GM21367 (cell line): Measurements from ENCODE around the gene LDB1.

Source experiments
- ATAC-seq: cut with Tn5 transposase; IDR thresholded peaks from one replicate; pipeline ENCODE4 v1.9.1; 2021; ENCODE audit not compliant: unreplicated experiment

Gene LDB1

DNA sequence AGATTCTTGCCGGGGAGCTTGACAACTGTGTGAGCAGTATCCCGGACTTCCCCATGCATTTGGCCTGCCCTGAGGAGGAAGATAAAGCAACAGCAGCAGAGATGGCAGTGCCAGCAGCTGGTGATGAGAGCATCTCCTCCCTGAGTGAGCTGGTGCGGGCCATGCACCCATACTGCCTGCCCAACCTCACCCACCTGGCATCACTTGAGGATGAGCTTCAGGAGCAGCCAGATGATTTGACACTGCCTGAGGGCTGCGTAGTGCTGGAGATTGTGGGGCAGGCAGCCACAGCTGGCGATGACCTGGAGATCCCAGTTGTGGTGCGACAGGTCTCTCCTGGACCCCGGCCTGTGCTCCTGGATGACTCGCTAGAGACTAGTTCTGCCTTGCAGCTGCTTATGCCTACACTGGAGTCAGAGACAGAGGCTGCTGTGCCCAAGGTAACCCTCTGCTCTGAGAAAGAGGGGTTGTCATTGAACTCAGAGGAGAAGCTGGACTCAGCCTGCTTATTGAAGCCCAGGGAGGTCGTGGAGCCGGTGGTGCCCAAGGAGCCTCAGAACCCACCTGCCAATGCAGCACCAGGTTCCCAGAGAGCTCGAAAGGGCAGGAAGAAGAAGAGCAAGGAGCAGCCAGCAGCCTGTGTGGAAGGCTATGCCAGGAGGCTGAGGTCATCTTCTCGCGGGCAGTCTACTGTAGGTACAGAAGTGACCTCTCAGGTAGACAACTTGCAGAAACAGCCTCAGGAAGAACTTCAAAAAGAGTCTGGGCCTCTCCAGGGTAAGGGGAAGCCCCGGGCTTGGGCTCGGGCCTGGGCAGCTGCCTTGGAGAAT lies 19.3 kb upstream of the LDB1 start:
- no peak for ATAC-seq

DNA sequence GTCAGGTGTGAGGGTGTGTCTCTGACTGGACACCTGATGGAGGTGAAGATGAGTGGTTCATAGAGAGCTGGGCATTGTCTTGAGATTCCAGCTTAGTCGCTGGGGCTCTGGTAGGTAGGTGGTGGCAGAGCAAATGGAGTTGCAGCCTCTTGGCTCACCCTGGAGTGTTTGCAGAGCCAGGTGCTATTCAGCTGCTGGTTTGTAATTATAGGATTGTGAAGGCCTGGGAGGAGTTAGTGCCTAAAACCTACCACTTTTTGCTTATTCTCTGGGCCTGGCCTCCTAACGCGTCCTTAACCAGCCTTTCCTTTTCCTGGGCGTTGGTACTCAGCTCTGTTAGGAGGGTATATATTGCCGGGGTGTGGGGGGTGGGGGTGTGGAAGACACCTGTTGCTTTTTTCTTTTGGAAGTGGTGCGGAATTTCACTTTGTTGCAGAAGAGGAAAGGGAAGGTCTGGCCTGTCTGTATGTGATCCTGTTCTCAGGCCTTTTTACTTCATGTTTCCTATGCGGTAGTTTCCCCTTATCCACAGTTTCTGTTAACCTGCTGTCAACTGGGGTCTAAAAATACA lies 15.9 kb upstream of the LDB1 start:
- no peak for ATAC-seq

DNA sequence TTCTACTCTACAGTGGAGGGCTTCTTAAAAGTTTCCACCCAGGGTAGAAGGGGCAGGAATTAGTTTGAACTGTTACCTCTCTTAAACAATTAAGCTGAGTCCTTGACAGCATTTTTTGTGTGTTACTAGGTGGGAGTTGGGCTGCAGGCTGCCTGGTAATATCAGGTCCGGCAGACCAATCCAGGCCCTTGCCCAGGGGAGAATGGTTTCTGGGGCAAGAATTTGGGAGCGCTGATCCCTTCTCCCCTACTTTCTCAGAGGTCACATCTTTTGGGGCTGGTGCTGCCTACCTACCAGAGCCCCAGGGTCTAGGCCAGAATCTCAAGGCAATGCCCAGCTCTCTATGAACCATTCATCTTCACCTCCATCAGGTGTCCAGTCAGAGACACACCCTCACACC lies 14.2 kb upstream of the LDB1 start:
- ATAC-seq, result no peak

DNA sequence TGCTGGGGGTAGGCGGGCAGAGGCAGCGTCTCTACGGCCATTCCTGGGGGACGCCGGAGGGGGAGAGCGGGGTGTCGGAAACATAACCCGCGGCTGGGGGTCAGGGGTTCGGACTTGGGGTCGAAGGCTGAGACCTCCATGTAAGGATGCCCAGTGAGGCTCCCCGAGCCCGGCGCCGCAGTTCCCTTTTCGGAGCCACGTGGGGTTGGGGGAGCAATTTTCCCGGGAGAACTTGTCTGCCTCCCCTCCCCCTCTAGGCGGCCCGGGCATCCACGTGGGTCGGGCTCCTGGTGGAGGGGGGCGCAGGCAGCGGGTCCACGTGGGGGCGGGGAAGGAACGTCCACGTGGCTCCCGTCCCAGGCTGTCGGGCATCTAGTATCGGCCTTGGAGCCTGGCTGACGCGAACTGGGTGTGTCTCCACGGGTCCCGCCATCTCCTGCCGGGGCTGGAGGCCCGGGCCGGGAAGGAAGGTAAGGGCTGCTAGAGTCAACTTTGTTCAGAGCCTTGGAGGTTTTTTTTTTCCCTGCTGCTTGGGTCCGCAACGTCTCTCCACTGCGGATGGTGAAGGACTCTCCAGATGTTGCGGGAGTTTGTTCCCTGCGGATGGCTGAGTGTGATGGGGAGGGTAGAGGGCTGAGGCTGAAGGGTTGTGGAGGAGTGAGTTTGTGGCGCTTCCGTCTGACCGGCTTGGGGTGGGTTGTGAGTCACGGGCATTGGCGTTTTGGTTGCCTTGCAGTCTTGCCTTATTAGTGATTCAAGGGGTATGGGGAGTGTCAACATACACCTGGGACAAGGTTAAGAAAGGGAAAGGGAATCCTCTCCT lies 13.4 kb upstream of the LDB1 start:
- ATAC-seq, result no peak

- ATAC-seq, result peak; percentile 81
Observed at GRCh38 chr10:102132563-102133372, 12.6 kb upstream of the LDB1 start, which contains the start of gene PPRC1. PPRC1 (plus strand) TSS chr10:102133040; CDS start chr10:102133069, 29 bp downstream.

DNA sequence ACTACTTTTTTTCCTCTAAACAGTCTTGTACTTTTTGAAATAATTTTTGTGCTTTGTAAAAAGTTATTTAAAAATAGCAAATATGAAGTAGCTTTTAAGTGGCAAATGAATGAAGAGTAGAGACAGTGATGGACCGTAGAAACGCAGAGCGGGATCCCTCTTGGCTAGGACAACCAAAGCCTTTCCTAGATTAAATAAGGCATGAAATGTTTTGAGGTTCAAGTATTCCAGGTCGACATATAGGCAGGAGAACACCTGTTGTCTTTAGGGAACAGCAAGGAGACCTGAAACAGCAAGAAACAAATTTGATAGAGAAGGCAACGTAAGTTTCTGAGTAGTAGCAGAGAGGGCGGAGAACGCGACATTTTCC lies 12.0 kb upstream of the LDB1 start:
- no peak for ATAC-seq

GRCh38 chr10:102131286-102132170 lies 11.4 kb upstream of the LDB1 start:
- ATAC-seq, result no peak

DNA sequence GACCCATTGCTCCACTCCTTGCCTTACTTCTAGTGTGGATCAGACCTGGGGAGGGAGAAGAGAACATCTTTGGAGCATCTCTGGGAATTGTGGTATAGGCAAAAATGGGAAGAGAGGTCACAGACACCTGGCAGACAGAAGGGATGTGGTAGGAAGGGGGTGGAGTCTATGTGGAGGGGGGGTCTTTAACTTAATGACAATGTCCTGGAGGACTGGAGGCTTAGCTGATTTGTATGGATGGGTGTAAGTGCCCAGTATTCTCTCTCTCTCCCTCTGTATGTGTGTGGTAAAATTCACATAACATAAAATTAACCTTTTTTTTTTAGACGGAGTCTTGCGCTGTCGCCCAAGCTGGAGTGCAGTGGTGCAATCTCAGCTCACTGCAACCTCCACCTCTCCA lies 3.1 kb upstream of the LDB1 start:
- ATAC-seq, result no peak

DNA sequence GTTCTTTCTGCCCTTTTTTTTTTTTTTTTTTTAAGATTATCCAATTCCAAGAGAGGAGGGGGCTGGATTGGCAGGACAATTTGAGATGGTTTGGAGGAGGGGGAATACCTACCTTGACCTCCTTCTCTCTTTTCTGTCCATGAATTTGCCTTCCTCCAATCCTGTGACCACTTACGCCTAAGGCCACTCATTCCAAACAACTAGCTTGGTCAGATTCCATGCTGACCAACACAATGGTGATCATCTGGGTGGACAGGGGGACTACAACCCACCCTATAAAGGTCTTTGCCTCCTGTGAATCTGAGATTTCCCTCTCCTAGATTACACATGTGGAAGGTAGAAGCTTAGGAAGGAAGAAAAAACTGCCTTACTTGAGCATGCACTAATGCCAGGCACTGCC lies 2.3 kb upstream of the LDB1 start:
- ATAC-seq, result no peak

DNA sequence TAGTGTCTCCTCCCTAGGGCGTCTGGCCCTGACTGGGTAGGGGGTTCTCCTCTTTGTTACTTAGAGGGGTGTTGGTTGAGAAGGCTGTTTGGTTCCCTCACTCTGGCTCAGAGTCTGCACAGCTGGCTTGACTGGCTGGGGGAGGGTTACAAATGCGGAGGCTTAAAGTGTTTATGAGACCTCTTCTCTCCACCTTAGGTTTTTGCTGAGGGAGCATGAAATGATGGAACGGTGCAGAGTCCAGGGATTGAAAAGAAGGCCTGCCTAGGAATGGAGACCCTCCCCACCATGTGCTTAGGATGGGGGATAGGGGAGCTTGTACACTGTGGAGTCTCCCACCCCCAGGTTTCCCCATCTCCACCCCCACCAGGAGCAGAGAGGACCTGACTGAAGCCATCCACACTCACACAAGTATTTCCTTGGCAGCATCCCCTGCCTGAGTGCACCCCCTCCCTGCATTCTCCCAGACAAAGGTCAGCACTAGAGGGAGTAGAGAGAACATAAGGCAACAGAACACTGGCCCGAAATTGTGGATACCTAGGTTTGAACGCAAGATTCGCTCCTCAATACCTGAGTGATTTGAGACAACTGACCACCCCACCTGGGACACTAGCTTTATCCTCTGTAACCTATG lies 1.7 kb upstream of the LDB1 start:
- ATAC-seq, result no peak

- ATAC-seq, result no peak
Observed at GRCh38 chr10:102120991-102121738, 997 bp upstream of the LDB1 start.

- no peak for ATAC-seq
Observed at GRCh38 chr10:102119417-102120141, 589 bp downstream of the LDB1 start.

- ATAC-seq, result no peak
Observed at GRCh38 chr10:102118867-102119266, 1.3 kb downstream of the LDB1 start.

- no peak for ATAC-seq
Observed at GRCh38 chr10:102117391-102118159, 2.6 kb downstream of the LDB1 start.

GRCh38 chr10:102116656-102117055 lies 3.5 kb downstream of the LDB1 start:
- no peak for ATAC-seq

- ATAC-seq, result no peak
Observed at GRCh38 chr10:102115775-102116174, 4.4 kb downstream of the LDB1 start.

- peak; percentile 42 for ATAC-seq
Observed at GRCh38 chr10:102114861-102115618, 5.1 kb downstream of the LDB1 start.
